Epithelial cell of esophagus (primary cell): Measurements from ENCODE around the gene CCDC137.

ENCODE experiments used
- DNase-seq: peaks from one replicate; pipeline ENCODE4 v3.0.0; 2010; ENCODE audit warnings: low read depth
- H3K4me3 ChIP-seq: 2 replicates; pipeline ENCODE4 v1.5.1; 2011; ENCODE audit warnings: mild to moderate bottlenecking, low read length, control low read depth
- TF ChIP-seq, protein P1 (sequence below): IDR thresholded peaks from 2 replicates; pipeline ENCODE4 v1.5.1; 2011; ENCODE audit warnings: low read depth, mild to moderate bottlenecking, low read length, control low read depth, inconsistent platforms; ENCODE audit not compliant: insufficient read depth; ENCODE audit errors: missing control alignments

The CCDC137 gene

DNA sequence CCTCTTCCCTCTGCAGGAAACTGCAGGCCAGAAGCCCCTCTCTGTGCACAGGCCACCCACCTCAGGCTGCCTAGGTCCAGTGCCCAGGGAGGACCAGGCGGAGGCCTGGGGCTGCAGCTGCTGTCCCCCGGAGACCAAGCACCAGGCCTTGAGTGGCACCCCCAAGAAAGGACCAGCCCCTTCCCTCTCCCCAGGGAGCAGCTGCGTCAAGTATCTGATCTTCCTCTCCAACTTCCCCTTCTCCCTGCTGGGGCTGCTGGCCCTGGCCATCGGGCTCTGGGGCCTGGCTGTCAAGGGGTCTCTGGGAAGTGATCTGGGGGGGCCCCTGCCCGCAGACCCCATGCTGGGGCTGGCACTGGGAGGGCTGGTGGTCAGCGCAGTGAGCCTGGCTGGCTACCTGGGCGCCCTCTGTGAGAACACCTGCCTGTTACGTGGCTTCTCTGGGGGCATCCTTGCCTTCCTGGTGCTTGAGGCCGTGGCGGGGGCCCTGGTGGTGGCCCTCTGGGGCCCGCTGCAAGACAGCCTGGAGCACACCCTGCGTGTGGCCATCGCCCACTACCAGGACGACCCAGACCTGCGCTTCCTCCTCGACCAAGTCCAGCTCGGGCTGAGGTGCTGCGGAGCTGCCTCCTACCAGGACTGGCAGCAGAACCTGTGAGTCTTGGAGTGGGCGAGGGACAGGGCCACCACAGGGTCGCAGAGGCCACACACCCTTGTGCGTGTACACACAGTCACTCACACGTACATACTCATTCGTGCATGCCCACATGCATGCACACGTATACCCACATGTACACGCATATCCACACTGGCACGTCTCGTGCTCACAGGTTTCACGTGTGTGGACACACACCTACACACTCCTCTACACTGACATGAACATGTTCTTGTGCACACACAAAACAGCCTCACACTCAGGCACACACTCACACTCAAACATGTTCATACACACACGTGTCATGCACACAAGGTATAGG, 21.3 kb upstream of the CCDC137 start:
- H3K4me3 ChIP-seq = no peak overlapping the region
- no peak for DNase-seq
- TF ChIP-seq, protein P1, sequence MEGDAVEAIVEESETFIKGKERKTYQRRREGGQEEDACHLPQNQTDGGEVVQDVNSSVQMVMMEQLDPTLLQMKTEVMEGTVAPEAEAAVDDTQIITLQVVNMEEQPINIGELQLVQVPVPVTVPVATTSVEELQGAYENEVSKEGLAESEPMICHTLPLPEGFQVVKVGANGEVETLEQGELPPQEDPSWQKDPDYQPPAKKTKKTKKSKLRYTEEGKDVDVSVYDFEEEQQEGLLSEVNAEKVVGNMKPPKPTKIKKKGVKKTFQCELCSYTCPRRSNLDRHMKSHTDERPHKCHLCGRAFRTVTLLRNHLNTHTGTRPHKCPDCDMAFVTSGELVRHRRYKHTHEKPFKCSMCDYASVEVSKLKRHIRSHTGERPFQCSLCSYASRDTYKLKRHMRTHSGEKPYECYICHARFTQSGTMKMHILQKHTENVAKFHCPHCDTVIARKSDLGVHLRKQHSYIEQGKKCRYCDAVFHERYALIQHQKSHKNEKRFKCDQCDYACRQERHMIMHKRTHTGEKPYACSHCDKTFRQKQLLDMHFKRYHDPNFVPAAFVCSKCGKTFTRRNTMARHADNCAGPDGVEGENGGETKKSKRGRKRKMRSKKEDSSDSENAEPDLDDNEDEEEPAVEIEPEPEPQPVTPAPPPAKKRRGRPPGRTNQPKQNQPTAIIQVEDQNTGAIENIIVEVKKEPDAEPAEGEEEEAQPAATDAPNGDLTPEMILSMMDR = no peak

DNA sequence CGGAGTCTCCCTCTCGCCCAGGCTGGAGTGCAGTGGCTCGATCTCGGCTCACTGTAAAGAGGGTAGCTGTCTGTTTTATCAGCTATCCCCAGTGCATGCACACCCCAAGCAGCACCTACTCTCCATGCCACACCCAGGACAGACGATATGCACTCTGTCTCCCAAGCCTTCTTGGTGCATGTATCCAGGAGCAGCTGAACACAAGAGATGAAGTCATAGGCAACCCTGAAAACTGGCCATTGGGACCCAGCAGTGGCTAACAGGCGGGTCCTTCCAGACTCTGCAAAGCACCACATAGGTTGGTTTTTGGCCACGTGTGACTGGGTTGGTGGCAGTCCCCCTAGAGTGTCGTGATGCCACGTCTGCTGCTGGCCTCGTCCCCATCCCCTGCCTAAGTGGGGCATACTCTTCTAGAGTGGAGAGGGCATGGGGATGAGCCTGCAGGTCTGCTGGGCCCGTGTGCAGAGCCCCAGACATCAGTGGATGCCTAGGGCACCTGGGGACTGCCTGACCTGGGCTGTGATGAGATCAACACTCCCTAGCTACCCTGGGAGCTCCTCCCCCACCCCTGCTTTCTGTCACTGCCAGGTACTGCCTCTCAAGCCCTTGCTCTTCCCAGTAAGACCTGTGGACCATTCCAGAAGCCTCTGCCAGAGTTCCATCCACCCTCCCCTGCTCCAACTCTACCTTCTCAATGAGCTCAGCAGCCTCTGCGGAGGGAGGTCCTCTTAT, 19.5 kb upstream of the CCDC137 start:
- DNase-seq = no peak
- no peak overlapping the region for H3K4me3 ChIP-seq
- TF ChIP-seq, protein P1 = no peak

DNA sequence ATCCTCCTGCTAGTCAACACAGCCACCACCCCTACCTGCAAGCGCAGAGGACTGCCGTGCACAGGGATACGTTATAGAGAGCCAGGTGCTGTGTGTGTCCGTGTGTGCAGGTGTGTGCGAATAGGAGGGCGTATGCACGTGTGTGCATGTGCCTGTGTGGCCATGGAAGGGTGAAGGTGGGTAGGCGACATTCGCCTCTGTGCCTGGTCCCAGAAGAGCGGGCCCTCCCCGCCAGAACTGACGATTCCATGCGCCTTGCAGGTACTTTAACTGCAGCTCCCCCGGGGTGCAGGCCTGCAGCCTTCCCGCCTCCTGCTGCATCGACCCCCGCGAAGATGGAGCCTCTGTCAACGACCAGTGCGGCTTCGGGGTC, 18.9 kb upstream of the CCDC137 start:
- TF ChIP-seq, protein P1 = no peak
- no peak for DNase-seq
- H3K4me3 ChIP-seq = no peak overlapping the region

DNA sequence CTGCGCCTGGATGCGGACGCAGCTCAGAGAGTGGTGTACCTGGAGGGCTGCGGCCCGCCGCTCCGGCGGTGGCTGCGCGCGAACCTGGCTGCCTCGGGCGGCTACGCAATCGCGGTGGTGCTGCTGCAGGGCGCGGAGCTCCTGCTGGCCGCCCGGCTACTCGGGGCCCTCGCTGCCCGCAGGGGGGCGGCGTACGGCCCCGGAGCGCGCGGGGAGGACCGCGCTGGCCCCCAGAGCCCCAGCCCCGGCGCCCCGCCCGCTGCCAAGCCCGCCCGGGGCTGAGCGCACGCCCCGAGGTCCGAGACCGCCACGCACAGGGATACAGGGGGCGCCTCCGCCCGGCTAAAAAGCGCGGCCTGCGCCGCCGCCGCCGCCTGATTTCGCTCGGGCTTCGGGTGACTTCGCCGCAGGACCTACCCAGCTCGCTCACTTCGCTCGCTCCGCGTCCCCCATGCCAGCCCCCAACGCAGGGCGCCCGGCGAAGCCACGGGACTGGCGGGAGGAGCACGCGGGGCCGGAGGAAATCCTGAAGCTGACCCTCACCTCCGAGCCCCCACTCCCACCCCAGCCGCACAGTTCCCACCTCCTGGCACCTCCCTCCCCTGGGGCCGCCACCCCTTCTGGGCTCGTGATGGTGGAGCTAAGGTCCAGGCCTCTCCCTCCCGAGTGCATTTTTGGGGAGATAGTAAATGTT, 18.4 kb upstream of the CCDC137 start:
- H3K4me3 ChIP-seq = no peak overlapping the region
- TF ChIP-seq, protein P1 = no peak
- no peak for DNase-seq

DNA sequence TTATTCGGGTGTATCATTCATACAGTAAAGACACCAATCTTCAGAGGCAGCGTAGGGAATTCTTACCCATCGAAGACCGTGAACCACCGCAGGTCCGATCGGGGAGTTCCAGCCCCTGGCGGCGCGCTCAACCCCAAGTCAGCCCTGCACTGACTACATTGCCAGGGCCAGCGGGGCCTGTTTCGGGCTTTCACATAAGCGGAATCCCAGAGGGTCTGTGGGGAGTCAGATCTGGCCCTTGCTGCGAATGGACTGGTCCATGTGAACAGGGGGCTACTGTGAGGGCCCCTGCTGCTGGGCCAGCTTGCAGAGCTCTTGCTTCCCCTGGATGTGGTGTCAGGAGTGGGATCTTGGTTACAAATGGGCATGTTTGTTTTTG, 17.8 kb upstream of the CCDC137 start:
- no peak overlapping the region for H3K4me3 ChIP-seq
- TF ChIP-seq, protein P1 = no peak
- no peak for DNase-seq

DNA sequence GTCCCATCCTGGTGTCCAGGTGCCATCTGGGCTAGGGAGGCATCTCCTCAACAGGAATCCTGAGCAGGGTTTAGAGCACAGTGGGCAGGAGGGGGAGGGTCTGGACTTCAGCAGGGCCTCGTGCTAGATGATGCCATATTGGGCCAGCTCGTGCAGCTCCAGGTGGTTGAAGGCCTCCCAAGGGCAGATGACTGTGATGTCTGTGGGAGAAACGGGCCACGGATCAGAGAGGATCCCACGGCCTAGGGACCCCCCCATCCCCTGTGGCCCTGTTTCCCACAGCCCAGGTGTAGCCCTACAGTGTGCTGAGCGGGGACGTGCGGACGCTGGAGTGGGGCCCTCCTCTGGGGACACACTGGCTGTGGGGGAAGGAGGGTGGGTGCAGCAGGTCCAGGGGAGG, 15.6 kb upstream of the CCDC137 start:
- DNase-seq = no peak
- TF ChIP-seq, protein P1 = no peak
- H3K4me3 ChIP-seq = no peak overlapping the region
